ENCODE results near the gene GUCY1A1.

Gene GUCY1A1

DNA sequence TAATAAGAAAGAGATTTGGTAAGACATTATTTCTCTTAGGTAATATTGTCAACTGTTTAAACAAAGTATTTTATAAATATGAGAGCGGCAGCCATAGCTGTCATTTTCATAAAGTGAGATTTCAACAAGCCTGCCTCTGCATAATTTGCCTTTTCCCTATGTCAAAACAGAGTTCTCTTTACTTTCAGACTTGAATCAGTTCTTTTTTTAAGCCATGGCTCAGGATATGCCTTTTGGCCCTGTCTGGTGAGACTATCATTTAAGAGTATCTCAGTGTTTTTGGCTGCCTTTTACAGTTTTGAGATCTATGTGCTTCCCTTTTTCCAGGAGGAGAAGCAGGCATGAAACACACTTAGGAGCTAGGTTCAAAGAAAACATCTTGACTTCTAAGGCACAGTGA lies 7.5 kb upstream of the GUCY1A1 start:
- no peak for DNase-seq

DNA sequence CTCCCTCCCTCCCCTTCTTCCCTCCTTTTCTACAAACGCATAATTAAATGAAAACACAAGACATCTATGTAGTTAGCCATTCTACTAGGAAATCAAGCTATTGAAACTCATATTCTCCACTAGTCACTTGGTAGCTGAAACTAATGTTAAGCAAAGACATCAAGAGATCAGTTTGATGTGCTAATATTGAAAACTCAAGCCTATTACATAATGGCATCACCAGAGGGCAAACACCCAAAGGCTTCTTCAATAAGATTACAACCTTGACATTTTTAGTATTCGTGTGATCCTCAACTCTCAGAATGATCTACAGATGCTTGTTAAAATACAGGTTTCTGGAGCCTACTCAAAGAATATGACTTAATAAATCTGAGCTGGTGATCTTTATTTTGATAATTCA lies 6.2 kb upstream of the GUCY1A1 start:
- no peak for DNase-seq

DNA sequence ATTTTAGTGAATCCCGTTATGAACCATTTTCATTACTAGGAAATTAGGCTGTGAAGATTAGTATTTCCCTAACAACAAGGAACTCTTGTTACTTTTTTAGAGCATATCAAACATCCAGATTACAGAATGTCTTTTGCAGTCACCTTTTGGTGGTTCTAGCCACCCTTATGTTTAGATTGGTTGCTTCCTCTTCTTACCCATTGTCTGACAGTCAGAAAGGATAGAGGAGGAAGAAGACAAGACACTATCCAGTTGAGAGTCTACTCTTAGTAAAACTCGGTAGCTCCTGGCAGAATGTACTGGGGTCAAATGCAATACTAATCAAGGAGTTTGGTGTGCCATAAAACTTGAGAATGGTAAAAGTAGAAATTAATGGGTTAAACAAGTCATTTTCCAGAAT lies 1.6 kb upstream of the GUCY1A1 start:
- no peak for DNase-seq

DNA sequence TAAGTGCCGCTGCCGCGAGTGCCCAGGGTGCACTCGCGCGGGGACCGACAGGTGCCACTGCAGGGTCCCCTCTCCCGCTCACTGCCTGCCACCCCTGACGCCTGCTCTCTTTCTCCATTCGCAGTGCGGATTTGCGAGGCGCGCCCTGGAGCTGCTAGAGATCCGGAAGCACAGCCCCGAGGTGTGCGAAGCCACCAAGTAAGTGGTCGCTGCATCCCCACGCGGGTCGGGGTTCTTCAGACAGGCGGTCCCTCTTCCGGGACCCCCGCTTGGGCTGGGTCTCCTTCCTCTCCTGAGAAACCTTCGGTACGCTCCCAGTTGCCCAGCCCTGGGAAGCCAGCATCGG lies 547 bp downstream of the GUCY1A1 start:
- DNase-seq: peak; percentile 24

DNA sequence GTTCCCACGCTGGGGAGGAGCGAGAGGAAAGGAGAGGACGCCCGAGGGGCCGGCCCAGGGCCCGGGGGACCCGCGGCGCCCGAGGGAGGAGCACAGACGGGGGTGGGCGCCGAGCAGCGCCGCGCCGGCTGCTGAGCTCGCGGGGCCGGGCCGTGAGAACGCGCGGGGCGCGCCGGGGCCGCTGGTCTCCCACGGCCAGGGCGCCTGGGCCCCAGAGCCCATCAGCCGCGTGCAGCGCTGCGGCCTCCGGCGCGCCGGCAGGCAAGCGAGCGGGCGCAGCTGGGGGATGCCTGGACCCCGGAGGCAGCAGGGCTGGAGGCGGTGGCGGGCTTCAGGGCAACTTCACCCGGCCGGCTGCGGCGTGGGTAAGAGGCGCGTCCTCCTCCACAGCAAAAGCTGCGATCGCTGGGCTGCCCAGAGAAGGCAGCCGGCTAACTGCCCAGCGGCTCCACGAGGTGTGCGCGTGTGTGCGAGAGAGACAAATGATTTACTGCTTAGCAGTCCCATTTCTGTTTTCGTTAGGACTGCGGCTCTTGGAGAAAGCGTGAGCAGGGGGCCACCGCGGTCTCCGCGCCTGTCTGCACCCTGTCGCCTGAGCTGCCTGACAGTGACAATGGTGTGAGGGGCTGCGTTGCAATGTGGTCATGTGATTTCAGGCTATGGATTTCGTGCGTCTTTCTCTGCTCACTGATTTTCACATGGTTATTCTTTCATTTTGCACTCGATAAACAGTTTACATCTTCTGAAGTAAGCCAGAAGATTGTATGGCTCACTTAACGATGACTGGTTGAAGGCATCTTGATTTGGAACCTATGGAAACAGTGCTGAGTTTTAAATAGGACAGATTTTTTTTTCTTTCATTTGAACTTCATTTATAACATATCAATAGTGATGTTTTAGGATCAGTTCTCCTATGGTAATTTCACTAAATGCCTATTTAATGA lies 1.2 kb downstream of the GUCY1A1 start:
- DNase-seq: peak; percentile 18

GRCh38 chr4:155668707-155669220 lies 2.1 kb downstream of the GUCY1A1 start:
- DNase-seq: no peak

DNA sequence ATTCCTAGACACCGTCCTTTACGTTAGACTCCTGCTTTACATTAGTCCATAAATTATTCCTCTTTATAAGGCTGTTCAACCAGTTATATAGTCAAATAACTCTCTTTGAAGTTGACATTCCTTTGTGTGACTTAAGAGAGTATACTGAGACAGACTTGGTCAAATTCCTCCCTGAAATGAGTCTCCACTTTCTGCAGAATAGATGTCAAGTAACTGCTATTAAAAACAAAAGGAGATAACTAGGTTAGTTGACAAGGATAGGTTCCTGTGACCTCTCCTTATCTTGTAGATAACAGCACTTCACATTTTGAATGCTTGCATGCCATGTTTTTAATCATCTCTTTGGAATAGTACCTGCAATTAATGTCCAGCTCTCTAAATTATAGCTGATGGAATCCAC lies 5.7 kb downstream of the GUCY1A1 start:
- no peak for DNase-seq

DNA sequence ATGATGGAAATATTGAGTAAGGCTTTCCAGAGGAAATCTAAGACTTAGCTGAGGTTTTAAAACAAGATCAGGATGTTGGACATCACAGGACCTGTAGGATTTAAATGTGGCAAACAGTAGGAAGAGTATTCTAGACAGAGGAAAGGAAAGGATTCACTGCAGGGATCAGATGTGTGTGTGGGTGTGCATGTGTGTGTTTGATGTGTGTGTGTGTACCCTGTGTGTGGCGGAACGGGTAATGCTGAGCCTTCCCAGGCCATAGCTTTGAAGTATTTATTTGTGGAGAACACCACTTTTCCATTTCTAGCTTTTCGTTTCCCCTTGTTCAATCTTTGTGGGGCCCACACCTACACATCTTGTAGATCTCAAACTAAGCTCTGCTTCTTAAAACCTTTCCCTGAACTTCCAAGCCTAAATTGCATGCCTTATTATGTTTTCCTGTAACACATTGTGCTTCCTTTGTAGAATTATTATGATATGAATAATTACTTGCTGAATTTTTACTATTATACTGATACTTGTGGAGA lies 6.9 kb downstream of the GUCY1A1 start:
- no peak for DNase-seq

GRCh38 chr4:155674669-155675071 lies 8.0 kb downstream of the GUCY1A1 start:
- DNase-seq: no peak

GRCh38 chr4:155675709-155676429 lies 9.2 kb downstream of the GUCY1A1 start:
- DNase-seq: no peak

- no peak for DNase-seq
Measured at GRCh38 chr4:155676430-155676825, 9.8 kb downstream of the GUCY1A1 start.

DNA sequence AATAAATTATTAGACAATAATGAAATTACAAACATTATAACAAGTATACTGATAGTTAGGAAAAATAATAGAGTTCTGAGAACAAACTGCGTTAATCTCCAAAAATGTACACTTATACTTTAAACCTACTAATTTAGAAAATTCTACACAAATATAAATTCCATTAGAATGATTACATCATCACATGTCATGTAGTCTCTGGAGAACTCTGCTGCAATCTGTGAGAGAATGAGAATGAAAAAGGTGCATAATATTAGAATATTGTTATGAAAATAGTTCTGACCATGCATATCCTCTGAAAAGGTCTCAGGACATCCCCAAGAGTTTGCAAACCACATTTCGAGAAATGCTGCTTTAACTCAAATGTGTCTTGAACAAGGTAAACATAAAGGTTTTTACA lies 11.4 kb downstream of the GUCY1A1 start:
- no peak for DNase-seq

- DNase-seq: peak; percentile 23
Measured at GRCh38 chr4:155679343-155679742, 12.7 kb downstream of the GUCY1A1 start.

DNA sequence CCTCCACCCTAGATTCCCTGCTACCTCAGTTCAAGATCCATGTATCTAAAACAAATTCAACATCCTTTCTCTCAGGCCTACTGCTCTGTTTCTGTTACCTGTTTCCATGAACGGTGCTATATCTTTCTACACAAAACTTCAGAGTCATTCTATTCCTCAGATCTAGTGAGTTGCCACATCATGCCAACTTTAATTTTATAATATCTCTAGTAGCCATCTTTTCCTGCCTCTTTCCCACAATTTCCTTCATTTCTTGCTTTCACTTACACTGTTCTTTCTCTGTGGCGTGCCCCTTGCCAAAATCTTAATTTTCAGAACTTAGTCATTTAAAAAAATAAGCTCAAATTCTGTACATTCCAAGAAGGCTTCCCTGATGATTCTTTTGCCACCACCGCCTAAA lies 15.2 kb downstream of the GUCY1A1 start:
- no peak for DNase-seq

DNA sequence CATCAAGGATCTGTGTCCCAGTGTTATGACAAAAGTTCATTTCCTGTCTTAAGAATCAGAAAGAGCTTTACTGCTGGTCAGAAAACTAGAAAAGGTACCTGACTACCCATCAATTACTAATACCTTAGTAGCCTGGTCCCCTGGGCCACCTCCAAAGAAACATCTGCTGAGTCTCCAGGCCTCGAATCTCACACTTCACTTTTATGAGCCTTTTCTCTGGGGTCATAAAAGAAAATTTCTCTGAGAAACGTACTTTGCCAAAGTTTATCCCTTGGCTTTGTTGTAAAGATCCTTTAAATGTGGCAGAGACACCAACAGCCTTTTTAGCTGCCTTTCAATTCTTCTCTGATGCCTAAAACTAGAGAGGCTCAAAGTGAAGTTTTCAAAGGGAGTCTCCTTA lies 17.8 kb downstream of the GUCY1A1 start:
- DNase-seq: no peak

DNA sequence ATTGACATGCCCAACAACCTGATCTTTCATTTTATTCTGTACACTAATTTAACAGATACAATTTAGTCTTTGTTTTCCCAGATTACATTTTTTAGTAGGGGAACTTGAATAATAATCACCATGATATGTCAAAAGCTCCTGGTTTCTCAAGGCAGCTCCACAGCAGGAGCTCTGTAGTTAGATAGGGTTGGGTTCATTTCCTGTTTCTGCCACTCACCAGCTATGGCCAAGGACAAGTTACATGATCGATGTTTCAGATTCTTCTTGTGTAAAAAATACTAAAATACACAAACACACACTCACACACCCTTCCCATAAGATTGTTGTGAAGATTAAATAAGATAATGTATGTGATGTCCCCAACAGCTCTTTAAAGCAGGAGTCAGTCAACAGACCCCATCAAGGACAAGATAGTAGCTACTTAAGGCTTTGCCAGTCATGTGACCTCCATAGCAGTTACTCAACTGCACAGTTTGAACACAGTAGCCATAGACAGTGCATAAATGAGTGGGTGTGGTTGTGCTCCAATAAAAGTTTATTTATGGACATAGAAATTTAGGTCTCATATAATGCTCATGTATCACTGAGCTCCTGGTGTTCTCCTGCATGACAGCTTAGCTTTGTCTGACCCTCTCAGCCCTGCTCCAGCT lies 18.4 kb downstream of the GUCY1A1 start:
- no peak for DNase-seq

DNA sequence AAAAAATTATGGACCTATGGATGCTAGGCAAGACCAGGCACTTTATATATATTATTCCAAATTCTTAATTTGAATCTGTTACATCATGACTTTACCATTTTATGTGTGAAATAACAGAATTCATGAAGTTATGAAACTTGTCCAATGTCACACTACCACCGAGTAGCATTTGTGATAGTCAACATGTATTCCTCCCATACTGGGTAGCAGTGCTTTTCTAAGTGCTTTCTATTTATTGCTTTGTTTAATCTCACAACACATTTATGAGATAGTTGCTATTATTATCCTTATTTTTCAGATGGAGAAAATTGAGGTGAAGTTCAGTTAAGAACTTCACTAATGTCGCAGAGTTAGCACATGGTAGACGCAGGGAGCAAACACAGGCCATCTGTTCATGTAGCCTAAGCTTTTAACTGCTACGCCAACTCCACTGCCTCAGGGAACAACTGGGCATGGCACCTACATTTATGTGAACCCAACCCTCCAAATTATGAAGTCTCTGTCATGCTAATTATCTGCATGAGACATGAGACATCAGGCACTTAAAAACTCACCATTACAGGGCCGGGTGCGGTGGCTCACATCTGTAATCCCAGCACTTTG lies 20.8 kb downstream of the GUCY1A1 start:
- no peak for DNase-seq

DNA sequence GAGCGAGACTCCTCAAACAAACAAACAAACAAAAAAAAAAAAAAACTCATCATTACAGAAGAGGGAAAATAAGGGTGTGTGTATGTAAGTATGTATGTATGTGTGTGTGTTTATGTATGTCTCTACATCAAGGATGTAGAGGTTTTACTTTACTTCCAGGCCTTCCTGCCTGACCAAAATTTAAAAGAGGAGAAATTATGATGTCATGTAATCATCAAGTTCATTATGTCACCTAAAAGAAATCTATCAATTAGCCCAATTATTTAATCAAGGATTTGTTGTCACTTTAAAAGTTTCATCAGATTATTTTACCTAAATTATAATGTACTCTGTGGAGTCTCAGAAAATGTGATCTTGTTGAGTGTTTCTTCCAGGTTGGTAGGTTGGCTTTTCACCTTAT lies 21.6 kb downstream of the GUCY1A1 start:
- no peak for DNase-seq

DNA sequence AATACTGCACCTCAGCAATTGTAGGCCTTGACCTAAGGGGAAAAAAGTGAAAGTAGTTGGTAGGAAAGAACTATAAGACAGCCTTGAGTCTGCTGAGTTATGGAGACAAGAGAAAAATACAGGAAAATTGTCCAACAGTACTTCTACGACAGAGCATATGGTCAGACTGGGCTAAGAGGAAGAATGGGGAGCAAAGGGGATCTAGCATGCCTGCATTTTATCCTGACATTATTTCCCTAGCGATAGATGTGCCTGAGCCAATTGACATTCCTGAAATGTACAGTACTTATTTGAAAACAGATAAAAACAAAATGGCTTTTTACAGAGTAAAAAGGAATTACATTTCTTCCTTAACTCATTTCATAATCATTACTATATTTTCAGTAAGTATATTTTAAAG lies 22.2 kb downstream of the GUCY1A1 start:
- DNase-seq: no peak

GRCh38 chr4:155690044-155690837 lies 23.6 kb downstream of the GUCY1A1 start:
- no peak for DNase-seq

- DNase-seq: no peak
Measured at GRCh38 chr4:155692361-155692760, 25.7 kb downstream of the GUCY1A1 start.

Measured in CD4-positive, alpha-beta T cell treated with Interleukin-15 for 1 hour (primary cell).